BLaER1 (cell line): ENCODE results near the gene CORO2B.

Experiments
- H3K27ac ChIP-seq: shearing (Covaris generic); formaldehyde crosslinking; 2 replicates; pipeline ENCODE4 v1.8.1; 2022
- H3K27me3 ChIP-seq: shearing (Covaris generic); formaldehyde crosslinking; 2 replicates; pipeline ENCODE4 v1.8.1; 2022
- H3K36me3 ChIP-seq: shearing (Covaris generic); formaldehyde crosslinking; 2 replicates; pipeline ENCODE4 v1.8.1; 2022
- H3K4me1 ChIP-seq: shearing (Covaris generic); formaldehyde crosslinking; 2 replicates; pipeline ENCODE4 v1.8.1; 2022
- H3K4me2 ChIP-seq: shearing (Covaris generic); formaldehyde crosslinking; 2 replicates; pipeline ENCODE4 v1.8.1; 2022
- H3K4me3 ChIP-seq: shearing (Covaris generic); formaldehyde crosslinking; 2 replicates; pipeline ENCODE4 v1.8.1; 2022
- H3K9ac ChIP-seq: shearing (Covaris generic); formaldehyde crosslinking; 2 replicates; pipeline ENCODE4 v1.8.1; 2022
- H3K9me3 ChIP-seq: shearing (Covaris generic); formaldehyde crosslinking; 2 replicates; pipeline ENCODE4 v1.8.1; 2022
- H4K20me1 ChIP-seq: shearing (Covaris generic); formaldehyde crosslinking; 2 replicates; pipeline ENCODE4 v1.8.1; 2022
- Cebpa-rat ChIP-seq: shearing (Covaris generic); IDR thresholded peaks from 2 replicates; pipeline ENCODE4 v1.8.1; 2022

CORO2B gene

GRCh38 chr15:68707386-68707785 is 128.6 kb downstream of the CORO2B start:
- Histone ChIP-seq H3K4me1 (0 out of 2 replicates have a peak, but pooled peaks cover 5% of the 10 kb centered on the region), H3K9me3 (no peaks in the 10 kb centered on the region), H3K27ac (no peak overlapping the region), H3K27me3 (no peaks in the 10 kb centered on the region), H3K4me2 (no peak overlapping the region), H3K36me3 (peaks cover 23% of the 10 kb centered on the region), H3K4me3 (no peak overlapping the region), H4K20me1 (no peaks in the 10 kb centered on the region), H3K9ac (no peak overlapping the region)
- TF ChIP-seq Cebpa-rat, result no peak

DNA sequence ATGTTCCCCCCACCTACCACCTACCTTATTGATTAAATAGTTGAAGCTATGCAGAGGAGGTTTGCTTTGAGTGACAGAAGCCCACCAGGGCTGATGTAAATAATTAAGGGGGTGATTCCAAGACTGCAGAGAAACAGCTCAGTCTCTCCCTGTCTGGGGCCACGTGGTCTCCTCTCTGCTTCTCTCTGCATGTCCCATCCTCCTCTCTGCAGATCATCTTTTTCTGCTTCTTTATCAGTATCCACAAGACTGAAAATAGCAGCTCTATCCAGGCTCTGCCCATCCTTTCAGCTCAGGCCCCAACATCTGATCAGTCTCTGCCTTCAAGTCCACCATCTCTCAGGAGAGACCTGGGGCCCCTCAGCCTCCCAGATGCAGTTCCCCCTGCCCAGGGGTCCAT is 131.1 kb downstream of the CORO2B start:
- Histone ChIP-seq H4K20me1 (no peaks in the 10 kb centered on the region), H3K4me1 (peaks cover 14% of the 10 kb centered on the region), H3K9ac (no peak overlapping the region), H3K4me2 (no peak overlapping the region), H3K9me3 (no peaks in the 10 kb centered on the region), H3K4me3 (no peak overlapping the region), H3K36me3 (peaks cover 48% of the 10 kb centered on the region), H3K27ac (0 out of 2 replicates have a peak overlapping the region, but pooled peaks have one; percentile 18), H3K27me3 (no peaks in the 10 kb centered on the region)
- TF ChIP-seq Cebpa-rat, result no peak

- Histone ChIP-seq H3K9me3 (no peaks in the 10 kb centered on the region), H3K4me1 (peaks cover 14% of the 10 kb centered on the region), H3K27me3 (no peaks in the 10 kb centered on the region), H3K27ac (no peak overlapping the region), H3K4me2 (no peak overlapping the region), H3K9ac (no peak overlapping the region), H4K20me1 (no peaks in the 10 kb centered on the region), H3K36me3 (peaks cover 55% of the 10 kb centered on the region), H3K4me3 (no peak overlapping the region)
- no peak for TF ChIP-seq Cebpa-rat
Measured at GRCh38 chr15:68710536-68710935, 131.7 kb downstream of the CORO2B start.

- no peak overlapping the region for H3K27ac ChIP-seq
- no peak overlapping the region for H3K9ac ChIP-seq
- no peaks in the 10 kb centered on the region for H3K9me3 ChIP-seq
- H3K36me3 ChIP-seq, result peaks cover 62% of the 10 kb centered on the region
- H4K20me1 ChIP-seq, result no peaks in the 10 kb centered on the region
- no peak overlapping the region for H3K4me2 ChIP-seq
- no peak for TF ChIP-seq Cebpa-rat
- H3K4me3 ChIP-seq, result no peak overlapping the region
- H3K4me1 ChIP-seq, result peaks cover 14% of the 10 kb centered on the region
- no peaks in the 10 kb centered on the region for H3K27me3 ChIP-seq
Measured at GRCh38 chr15:68711406-68711805, 132.6 kb downstream of the CORO2B start.

GRCh38 chr15:68712886-68713285 is 134.1 kb downstream of the CORO2B start:
- H3K27me3 ChIP-seq, result no peaks in the 10 kb centered on the region
- no peak overlapping the region for H3K27ac ChIP-seq
- no peaks in the 10 kb centered on the region for H3K9me3 ChIP-seq
- H3K4me1 ChIP-seq, result peaks cover 22% of the 10 kb centered on the region
- H4K20me1 ChIP-seq, result no peaks in the 10 kb centered on the region
- H3K4me2 ChIP-seq, result peak overlapping the region; percentile 40
- TF ChIP-seq Cebpa-rat, result no peak
- no peak overlapping the region for H3K9ac ChIP-seq
- no peak overlapping the region for H3K4me3 ChIP-seq
- peaks cover 62% of the 10 kb centered on the region for H3K36me3 ChIP-seq

DNA sequence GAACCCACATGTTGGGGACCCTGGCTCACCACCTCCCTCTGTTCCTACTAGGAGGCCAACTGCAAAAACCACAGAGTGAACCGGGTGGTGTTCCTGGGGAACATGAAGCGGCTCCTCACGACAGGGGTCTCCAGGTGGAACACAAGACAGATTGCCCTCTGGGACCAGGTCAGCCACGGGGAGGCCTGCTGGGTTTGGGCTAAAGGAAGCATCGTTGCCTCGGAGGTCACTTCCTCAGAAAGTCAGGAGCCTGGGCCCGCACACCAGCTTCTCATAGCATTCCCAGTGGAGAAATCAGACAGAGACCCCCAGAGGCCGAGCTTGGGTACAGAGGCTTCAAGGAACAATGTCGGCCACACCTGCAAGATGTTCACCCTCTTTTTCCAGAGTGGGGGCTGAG is 135.1 kb downstream of the CORO2B start:
- Histone ChIP-seq H3K36me3 (peaks cover 62% of the 10 kb centered on the region), H3K4me3 (no peak overlapping the region), H3K9ac (no peak overlapping the region), H3K4me1 (peaks cover 32% of the 10 kb centered on the region), H4K20me1 (no peaks in the 10 kb centered on the region), H3K9me3 (no peaks in the 10 kb centered on the region), H3K27me3 (no peaks in the 10 kb centered on the region), H3K4me2 (no peak overlapping the region), H3K27ac (no peak overlapping the region)
- no peak for TF ChIP-seq Cebpa-rat

GRCh38 chr15:68715111-68715510 is 136.3 kb downstream of the CORO2B start:
- no peak overlapping the region for H3K9ac ChIP-seq
- H3K27ac ChIP-seq, result no peak overlapping the region
- no peak overlapping the region for H3K4me2 ChIP-seq
- H4K20me1 ChIP-seq, result no peaks in the 10 kb centered on the region
- no peaks in the 10 kb centered on the region for H3K9me3 ChIP-seq
- H3K27me3 ChIP-seq, result no peaks in the 10 kb centered on the region
- H3K36me3 ChIP-seq, result peaks cover 61% of the 10 kb centered on the region
- TF ChIP-seq Cebpa-rat, result no peak
- no peak overlapping the region for H3K4me3 ChIP-seq
- H3K4me1 ChIP-seq, result peaks cover 32% of the 10 kb centered on the region

GRCh38 chr15:68717951-68718350 is 139.2 kb downstream of the CORO2B start:
- Histone ChIP-seq H3K4me3 (no peak overlapping the region), H3K4me2 (peak overlapping the region; percentile 77), H3K4me1 (peaks cover 27% of the 10 kb centered on the region), H3K9me3 (no peaks in the 10 kb centered on the region), H3K36me3 (peaks cover 33% of the 10 kb centered on the region), H3K9ac (no peak overlapping the region; the same call in 1 of the 2 replicates), H3K27me3 (no peaks in the 10 kb centered on the region), H4K20me1 (no peaks in the 10 kb centered on the region), H3K27ac (peak overlapping the region; percentile 63)
- TF ChIP-seq Cebpa-rat, result no peak

DNA sequence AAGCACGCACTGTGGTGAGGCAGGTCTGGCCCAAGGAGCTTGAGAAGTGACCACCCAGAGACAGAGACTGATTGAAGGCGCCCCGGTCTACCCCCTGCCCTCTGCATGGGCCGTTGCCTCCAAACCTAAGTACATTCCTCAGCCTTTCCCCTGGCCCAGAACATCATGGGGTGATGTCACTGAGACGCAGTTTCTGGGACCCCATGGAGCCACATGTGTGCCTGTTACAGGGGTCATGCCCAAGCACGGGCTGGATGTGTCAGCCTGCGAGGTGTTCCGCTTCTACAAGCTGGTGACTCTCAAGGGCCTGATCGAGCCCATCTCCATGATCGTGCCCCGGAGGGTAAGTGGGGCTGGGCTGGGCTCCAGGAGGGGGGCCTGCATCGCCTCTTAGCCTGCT is 139.7 kb downstream of the CORO2B start:
- peak overlapping the region; percentile 63 for H3K27ac ChIP-seq
- peaks cover 22% of the 10 kb centered on the region for H3K4me1 ChIP-seq
- peaks cover 27% of the 10 kb centered on the region for H3K36me3 ChIP-seq
- no peak overlapping the region for H3K9ac ChIP-seq
- no peaks in the 10 kb centered on the region for H3K9me3 ChIP-seq
- no peak overlapping the region for H3K4me3 ChIP-seq
- no peaks in the 10 kb centered on the region for H3K27me3 ChIP-seq
- no peak for TF ChIP-seq Cebpa-rat
- peak overlapping the region; percentile 77 for H3K4me2 ChIP-seq
- H4K20me1 ChIP-seq, result no peaks in the 10 kb centered on the region

GRCh38 chr15:68719051-68719450 is 140.3 kb downstream of the CORO2B start:
- no peak overlapping the region for H3K4me3 ChIP-seq
- peaks cover 18% of the 10 kb centered on the region for H3K4me1 ChIP-seq
- no peak for TF ChIP-seq Cebpa-rat

GRCh38 chr15:68719672-68720071 is 140.9 kb downstream of the CORO2B start:
- no peak overlapping the region for H3K27ac ChIP-seq
- H3K4me2 ChIP-seq, result no peak overlapping the region
- no peaks in the 10 kb centered on the region for H4K20me1 ChIP-seq
- peaks cover 18% of the 10 kb centered on the region for H3K4me1 ChIP-seq
- no peaks in the 10 kb centered on the region for H3K9me3 ChIP-seq
- no peak overlapping the region for H3K9ac ChIP-seq
- TF ChIP-seq Cebpa-rat, result no peak
- H3K4me3 ChIP-seq, result no peak overlapping the region
- no peaks in the 10 kb centered on the region for H3K27me3 ChIP-seq
- H3K36me3 ChIP-seq, result peaks cover 15% of the 10 kb centered on the region

More at GRCh38 chr15:68719051-68719450, 140.3 kb downstream of the CORO2B start:
- Histone ChIP-seq H3K27ac (no peak overlapping the region), H3K4me2 (no peak overlapping the region), H4K20me1 (no peaks in the 10 kb centered on the region), H3K9me3 (no peaks in the 10 kb centered on the region), H3K36me3 (peaks cover 22% of the 10 kb centered on the region), H3K9ac (no peak overlapping the region), H3K27me3 (no peaks in the 10 kb centered on the region)
